Measurements from ENCODE around the gene PTBP1. TPM values are rescaled to one million over a fixed set of nuclear protein-coding genes. Genes with fewer than 3 reads are reported as not detected.

The PTBP1 gene
- total RNA-seq, 2 experiments from 2014 or later: 246 to 252 TPM

GRCh38 chr19:843180-843835, 46.1 kb downstream of the PTBP1 start:
- TF ChIP-seq, protein P1, sequence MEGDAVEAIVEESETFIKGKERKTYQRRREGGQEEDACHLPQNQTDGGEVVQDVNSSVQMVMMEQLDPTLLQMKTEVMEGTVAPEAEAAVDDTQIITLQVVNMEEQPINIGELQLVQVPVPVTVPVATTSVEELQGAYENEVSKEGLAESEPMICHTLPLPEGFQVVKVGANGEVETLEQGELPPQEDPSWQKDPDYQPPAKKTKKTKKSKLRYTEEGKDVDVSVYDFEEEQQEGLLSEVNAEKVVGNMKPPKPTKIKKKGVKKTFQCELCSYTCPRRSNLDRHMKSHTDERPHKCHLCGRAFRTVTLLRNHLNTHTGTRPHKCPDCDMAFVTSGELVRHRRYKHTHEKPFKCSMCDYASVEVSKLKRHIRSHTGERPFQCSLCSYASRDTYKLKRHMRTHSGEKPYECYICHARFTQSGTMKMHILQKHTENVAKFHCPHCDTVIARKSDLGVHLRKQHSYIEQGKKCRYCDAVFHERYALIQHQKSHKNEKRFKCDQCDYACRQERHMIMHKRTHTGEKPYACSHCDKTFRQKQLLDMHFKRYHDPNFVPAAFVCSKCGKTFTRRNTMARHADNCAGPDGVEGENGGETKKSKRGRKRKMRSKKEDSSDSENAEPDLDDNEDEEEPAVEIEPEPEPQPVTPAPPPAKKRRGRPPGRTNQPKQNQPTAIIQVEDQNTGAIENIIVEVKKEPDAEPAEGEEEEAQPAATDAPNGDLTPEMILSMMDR (IDR thresholded peaks at IDR 0.05): no peak
- ATAC-seq (ENCODE audit: poor library complexity) (peak; percentile 32), DNase-seq (peak in 1 of 14 experiments; percentile 33)
- no peak overlapping the region for H3K4me3 Mint-ChIP-seq
- H3K36me3 Mint-ChIP-seq (ENCODE audit: low read depth): no peaks in the 10 kb centered on the region
- H3K9me3 Mint-ChIP-seq: no peaks in the 10 kb centered on the region
- H3K4me1 Mint-ChIP-seq (ENCODE audit: low read depth): no peaks in the 10 kb centered on the region
- intact Hi-C loops (cut with DNase I, micrococcal nuclease): no loop called here
- H3K27me3 ChIP-seq (ENCODE audit: control insufficient read depth in 1 of 2, insufficient read depth in 2 of 2, low read length in 2 of 2): peaks cover 32 to 33% of the 10 kb centered on the region in 2 experiments
- CTCF ChIA-PET: no interaction called here
- H3K27ac Mint-ChIP-seq: no peak overlapping the region
- no peak overlapping the region for H3K27ac ChIP-seq (ENCODE audit: low read depth in 1 of 2, low read length in 2 of 2)
- peaks cover 50% of the 10 kb centered on the region for H3K27me3 Mint-ChIP-seq
- POLR2A ChIA-PET: no interaction called here
- H3K4me1 ChIP-seq (ENCODE audit: insufficient read depth, low read length): peaks cover 14% of the 10 kb centered on the region
- H3K36me3 ChIP-seq (ENCODE audit: insufficient read depth, low read length): no peaks in the 10 kb centered on the region
- H3K4me3 ChIP-seq (ENCODE audit: low read length): no peak overlapping the region
- peaks cover 0 to 4% of the 10 kb centered on the region in 2 experiments for H3K9me3 ChIP-seq (ENCODE audit: control insufficient read depth in 1 of 2, insufficient read depth in 1 of 2, low read length in 2 of 2)

DNA sequence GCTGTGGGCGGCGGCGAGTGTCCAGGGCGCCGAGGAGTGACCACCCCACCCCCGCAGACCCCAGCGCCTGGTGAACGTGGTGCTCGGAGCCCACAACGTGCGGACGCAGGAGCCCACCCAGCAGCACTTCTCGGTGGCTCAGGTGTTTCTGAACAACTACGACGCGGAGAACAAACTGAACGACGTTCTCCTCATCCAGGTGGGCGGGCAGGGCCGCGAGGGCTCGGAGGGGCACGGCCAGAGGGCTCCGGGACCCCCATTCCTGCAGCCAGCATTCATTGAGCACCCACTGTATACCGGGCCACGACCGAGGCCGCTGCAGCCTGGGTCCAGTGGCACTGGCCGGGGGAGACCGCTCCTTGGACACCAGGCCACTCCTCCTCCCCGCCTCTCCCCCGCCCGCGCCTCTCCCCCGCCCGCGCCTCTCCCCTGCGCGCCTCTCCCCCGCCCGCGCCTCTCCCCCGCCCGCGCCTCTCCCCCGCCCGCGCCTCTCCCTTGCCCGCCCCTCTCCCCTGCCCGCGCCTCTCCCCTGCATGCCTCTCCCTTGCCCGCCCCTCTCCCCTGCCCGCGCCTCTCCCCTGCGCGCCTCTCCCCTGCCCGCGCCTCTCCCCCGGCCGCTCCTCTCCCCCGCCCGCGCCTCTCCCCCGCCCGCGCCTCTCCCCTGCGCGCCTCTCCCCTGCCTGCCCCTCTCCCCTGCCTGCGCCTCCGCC, 46.7 kb downstream of the PTBP1 start:
- intact Hi-C loops (cut with DNase I, micrococcal nuclease): no loop called here
- H3K4me1 ChIP-seq (ENCODE audit: insufficient read depth, low read length): peaks cover 14% of the 10 kb centered on the region
- H3K27me3 Mint-ChIP-seq: peaks cover 56% of the 10 kb centered on the region
- no peaks in the 10 kb centered on the region for H3K9me3 Mint-ChIP-seq
- ATAC-seq (ENCODE audit: poor library complexity) (no peak), DNase-seq (peak in 2 of 14 experiments; percentile 5 to 29)
- H3K27ac Mint-ChIP-seq: no peak overlapping the region
- H3K4me1 Mint-ChIP-seq (ENCODE audit: low read depth): no peaks in the 10 kb centered on the region
- no peak overlapping the region for H3K4me3 ChIP-seq (ENCODE audit: low read length)
- peaks cover 35 to 40% of the 10 kb centered on the region in 2 experiments for H3K27me3 ChIP-seq (ENCODE audit: control insufficient read depth in 1 of 2, insufficient read depth in 2 of 2, low read length in 2 of 2)
- POLR2A ChIA-PET: no interaction called here
- no peak overlapping the region for H3K4me3 Mint-ChIP-seq
- H3K36me3 ChIP-seq (ENCODE audit: insufficient read depth, low read length): no peaks in the 10 kb centered on the region
- H3K27ac ChIP-seq (ENCODE audit: low read depth in 1 of 2, low read length in 2 of 2): no peak overlapping the region
- no peaks in the 10 kb centered on the region for H3K36me3 Mint-ChIP-seq (ENCODE audit: low read depth)
- TF ChIP-seq, protein P1 (IDR thresholded peaks at IDR 0.05): no peak
- peaks cover 0 to 4% of the 10 kb centered on the region in 2 experiments for H3K9me3 ChIP-seq (ENCODE audit: control insufficient read depth in 1 of 2, insufficient read depth in 1 of 2, low read length in 2 of 2)
- CTCF ChIA-PET: no interaction called here

DNA sequence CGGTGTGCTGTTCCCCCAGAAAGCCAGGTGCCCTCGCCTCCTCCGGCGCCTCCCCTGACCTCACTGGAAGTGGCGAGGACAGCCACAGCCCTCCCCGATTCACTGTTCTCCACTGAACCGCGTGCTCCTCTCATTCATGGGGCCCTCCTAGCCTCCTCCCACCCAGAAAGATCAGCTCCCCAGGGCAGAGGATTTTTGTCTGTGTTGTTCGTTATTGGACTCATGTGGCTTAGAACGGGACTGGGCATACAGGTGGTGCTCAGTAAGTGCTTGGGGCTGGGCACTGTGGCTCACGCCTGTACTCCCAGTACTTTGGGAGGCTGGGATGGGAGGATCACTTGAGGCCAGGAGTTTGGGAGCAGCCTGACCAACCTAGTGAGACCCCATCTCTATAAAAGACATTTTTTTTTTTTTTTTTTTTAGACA, 47.3 kb downstream of the PTBP1 start:
- no peaks in the 10 kb centered on the region for H3K4me1 Mint-ChIP-seq (ENCODE audit: low read depth)
- ChIA-PET CTCF (no interaction called here), POLR2A (no interaction called here)
- Histone ChIP-seq H3K4me1 (ENCODE audit: insufficient read depth, low read length) (peaks cover 14% of the 10 kb centered on the region), H3K27ac (ENCODE audit: low read depth in 1 of 2, low read length in 2 of 2) (no peak overlapping the region), H3K36me3 (ENCODE audit: insufficient read depth, low read length) (no peaks in the 10 kb centered on the region), H3K27me3 (ENCODE audit: control insufficient read depth in 1 of 2, insufficient read depth in 2 of 2, low read length in 2 of 2) (peaks cover 40% of the 10 kb centered on the region in 2 experiments), H3K9me3 (ENCODE audit: control insufficient read depth in 1 of 2, insufficient read depth in 1 of 2, low read length in 2 of 2) (peaks cover 0 to 4% of the 10 kb centered on the region in 2 experiments), H3K4me3 (ENCODE audit: low read length) (no peak overlapping the region)
- H3K9me3 Mint-ChIP-seq: no peaks in the 10 kb centered on the region
- TF ChIP-seq, protein P1 (IDR thresholded peaks at IDR 0.05): no peak
- H3K27me3 Mint-ChIP-seq: peaks cover 62% of the 10 kb centered on the region
- H3K27ac Mint-ChIP-seq: no peak overlapping the region
- peak overlapping the region; percentile 27 for H3K4me3 Mint-ChIP-seq
- peak in 1 of 14 experiments; percentile 29 for DNase-seq
- peak; percentile 32 for ATAC-seq (ENCODE audit: poor library complexity)
- H3K36me3 Mint-ChIP-seq (ENCODE audit: low read depth): no peaks in the 10 kb centered on the region
- intact Hi-C loops (cut with DNase I, micrococcal nuclease): no loop called here

Data from CD4-positive, alpha-beta T cell (primary cell).